Gastroesophageal sphincter (tissue), 4 donors: ENCODE data around the gene SLC9A3. TPM values are rescaled to one million over a fixed set of nuclear protein-coding genes. Genes with fewer than 3 reads are reported as not detected.

ENCODE experiments used
- ATAC-seq: fragments of 150-250 bp; one replicate; pipeline ENCODE4 v1.9.1; 2016; ENCODE audit warnings: mild to moderate bottlenecking, moderate library complexity
- H3K27ac ChIP-seq, 4 donors: fragments of 200-600 bp; sonication (generic) in 3 of 4; 1 replicate in 3 of 4; 2 replicates in 1 of 4; pipeline ENCODE4 v1.5.1; 2016 to 2019
- H3K27me3 ChIP-seq: fragments of 200-600 bp; sonication (generic); one replicate; pipeline ENCODE4 v1.5.1; 2019
- H3K36me3 ChIP-seq, 2 donors: fragments of 200-600 bp; sonication (generic); one replicate each; pipeline ENCODE4 v1.5.1; 2019; ENCODE audit warnings: control low read depth in 1 of 2
- H3K4me1 ChIP-seq, 3 donors: fragments of 200-600 bp; sonication (generic); 1 replicate in 2 of 3; 2 replicates in 1 of 3; pipeline ENCODE4 v1.5.1; 2016 to 2019; ENCODE audit warnings: control low read depth in 2 of 3
- H3K4me3 ChIP-seq, 2 donors: fragments of 200-600 bp; sonication (generic); one replicate each; pipeline ENCODE4 v1.5.1; 2019; ENCODE audit warnings: mild to moderate bottlenecking in 1 of 2, moderate library complexity in 1 of 2
- H3K9me3 ChIP-seq, 3 donors: fragments of 200-600 bp; sonication (generic); one replicate each; pipeline ENCODE4 v1.5.1; 2017 to 2019; ENCODE audit warnings: control low read depth in 2 of 3
- CTCF ChIP-seq, 4 experiments: fragments of 200-600 bp in 2 of 4; fragments of 450-650 bp in 2 of 4; sonication (generic) in 1 of 4; IDR thresholded peaks; one replicate each; pipeline ENCODE4 v1.5.1; 2017 to 2019; ENCODE audit warnings: antibody characterized with exemption in 4 of 4, mild to moderate bottlenecking in 2 of 4, moderate library complexity in 2 of 4
- EP300 ChIP-seq: sonication (generic); formaldehyde crosslinking; IDR thresholded peaks from one replicate; pipeline ENCODE4 v1.6.1; 2017; ENCODE audit warnings: antibody characterized with exemption, mild to moderate bottlenecking
- POLR2A ChIP-seq, 2 donors: fragments of 450-650 bp; IDR thresholded peaks; one replicate each; pipeline ENCODE4 v1.6.1; 2017; ENCODE audit warnings: antibody characterized with exemption in 2 of 2, mild to moderate bottlenecking in 2 of 2, moderate library complexity in 1 of 2
- POLR2AphosphoS5 ChIP-seq: sonication (generic); formaldehyde crosslinking; IDR thresholded peaks from one replicate; pipeline ENCODE4 v1.6.1; 2017; ENCODE audit warnings: antibody characterized with exemption
- WGBS, 2 donors: methylation state at CpG; one replicate each; pipeline ENCODE4 v1.1.5; 2018; ENCODE audit warnings: low coverage in 1 of 2; 5-methylcytosine and 5-hydroxymethylcytosine counted together
- total RNA-seq, 4 donors: library from RNA; depleted of rRNA; stranded (reverse); fragments of >200 nt; gene quantifications; one replicate each; pipeline ENCODE4 v1.1.0, GENCODE V29; 2016

SLC9A3 gene
- total RNA-seq, 4 donors from 2014 or later = 2.6 to 3.9 (median 2.8) TPM

GRCh38 chr5:522899-523440 lies 1.3 kb downstream of the SLC9A3 start:
- Histone ChIP-seq H3K4me1 (peaks cover 0 to 24% (median 4%) of the 10 kb centered on the region in 3 donors), H3K4me3 (peak overlapping the region in 1 of 2 donors; percentile 40), H3K27ac (no peak overlapping the region), H3K36me3 (no peaks in the 10 kb centered on the region), H3K27me3 (peaks cover 100% of the 10 kb centered on the region), H3K9me3 (no peaks in the 10 kb centered on the region)
- TF ChIP-seq POLR2AphosphoS5 (no peak), CTCF (IDR thresholded peaks at IDR 0.05) (no peak)
- ATAC-seq = no peak
- 15 to 30% methylated on average over 2 to 10 of the region's 21 CpGs for WGBS, 2 donors

- H3K27ac ChIP-seq = no peak overlapping the region
- H3K9me3 ChIP-seq = no peaks in the 10 kb centered on the region
- H3K36me3 ChIP-seq = no peaks in the 10 kb centered on the region
- no peak for ATAC-seq
- H3K27me3 ChIP-seq = peaks cover 100% of the 10 kb centered on the region
- no peak overlapping the region for H3K4me3 ChIP-seq
- H3K4me1 ChIP-seq = peaks cover 0 to 21% (median 4%) of the 10 kb centered on the region in 3 donors
- 20 to 58% methylated on average over 1 to 10 of the region's 16 CpGs for WGBS, 2 donors
- no peak for TF ChIP-seq POLR2AphosphoS5
- no peak for TF ChIP-seq CTCF (IDR thresholded peaks at IDR 0.05)
- TF ChIP-seq EP300 = no peak
- no peak for TF ChIP-seq POLR2A (IDR thresholded peaks at IDR 0.05)
Measured at GRCh38 chr5:522116-522515, 2.1 kb downstream of the SLC9A3 start.

GRCh38 chr5:521680-522079 lies 2.6 kb downstream of the SLC9A3 start:
- Histone ChIP-seq H3K27ac (no peak overlapping the region), H3K9me3 (no peaks in the 10 kb centered on the region), H3K27me3 (peaks cover 100% of the 10 kb centered on the region), H3K4me3 (no peak overlapping the region), H3K36me3 (no peaks in the 10 kb centered on the region), H3K4me1 (peaks cover 0 to 21% (median 4%) of the 10 kb centered on the region in 3 donors)
- no peak for ATAC-seq
- no CpG with 5 or more reads among the region's 9 CpGs for WGBS, 2 donors
- TF ChIP-seq CTCF (IDR thresholded peaks at IDR 0.05) (no peak), POLR2AphosphoS5 (no peak), POLR2A (IDR thresholded peaks at IDR 0.05) (no peak), EP300 (no peak)

- Histone ChIP-seq H3K4me3 (no peak overlapping the region), H3K36me3 (no peaks in the 10 kb centered on the region), H3K27me3 (peaks cover 100% of the 10 kb centered on the region), H3K27ac (no peak overlapping the region), H3K9me3 (no peaks in the 10 kb centered on the region), H3K4me1 (peaks cover 0 to 21% (median 4%) of the 10 kb centered on the region in 3 donors)
- no CpG with 5 or more reads among the region's 9 CpGs for WGBS, 2 donors
- ATAC-seq = no peak
- TF ChIP-seq CTCF (IDR thresholded peaks at IDR 0.05) = no peak
- TF ChIP-seq POLR2A (IDR thresholded peaks at IDR 0.05) = no peak
- TF ChIP-seq POLR2AphosphoS5 = no peak
- TF ChIP-seq EP300 = no peak
Measured at GRCh38 chr5:520850-521226, 3.4 kb downstream of the SLC9A3 start.

- H3K4me3 ChIP-seq = no peak overlapping the region
- H3K27me3 ChIP-seq = peaks cover 97% of the 10 kb centered on the region
- TF ChIP-seq EP300 = no peak
- TF ChIP-seq CTCF (IDR thresholded peaks at IDR 0.05) = no peak
- ATAC-seq = no peak
- WGBS, 2 donors = 60% methylated on average over 3 of the region's 20 CpGs; no CpG with 5 or more reads in 1 of the 2 donors
- H3K27ac ChIP-seq = no peak overlapping the region
- H3K9me3 ChIP-seq = no peaks in the 10 kb centered on the region
- peaks cover 0 to 21% (median 4%) of the 10 kb centered on the region in 3 donors for H3K4me1 ChIP-seq
- H3K36me3 ChIP-seq = no peaks in the 10 kb centered on the region
Measured at GRCh38 chr5:520196-520849, 3.9 kb downstream of the SLC9A3 start.
